Neural cell (in vitro differentiated cells): Measurements from ENCODE around the gene RAB3GAP2.

Experiments
- CTCF ChIP-seq: fragments of 450-650 bp; IDR thresholded peaks from 2 replicates; pipeline ENCODE4 v1.5.1; 2014; ENCODE audit warnings: antibody characterized with exemption, mild to moderate bottlenecking, moderate library complexity; ENCODE audit not compliant: poor library complexity, severe bottlenecking
- EZH2 ChIP-seq: fragments of 200-600, 300-800 bp; shearing (Covaris generic), sonication (generic); IDR thresholded peaks from 2 replicates; pipeline ENCODE4 v1.6.1; 2014; ENCODE audit warnings: antibody characterized with exemption, low read length, borderline replicate concordance, mild to moderate bottlenecking; ENCODE audit not compliant: insufficient read depth, poor library complexity, severe bottlenecking
- POLR2AphosphoS5 ChIP-seq: IDR thresholded peaks from 2 replicates; pipeline ENCODE4 v1.6.1; 2012

- TF ChIP-seq POLR2AphosphoS5 (no peak), CTCF (peak; percentile 48), EZH2 (no peak)
Observed at GRCh38 chr1:220113136-220113695, 159.0 kb downstream of the RAB3GAP2 start.
